Erythroblast (primary cell): ENCODE results near the gene ZSWIM8.

ENCODE experiments used
- GATA1 ChIP-seq: IDR thresholded peaks from 2 replicates; pipeline ENCODE4 v1.6.1; 2011; ENCODE audit warnings: low read depth, mild to moderate bottlenecking, control low read depth, low read length, moderate library complexity
- POLR2A ChIP-seq: IDR thresholded peaks from 2 replicates; pipeline ENCODE4 v1.6.1; 2011; ENCODE audit warnings: mild to moderate bottlenecking, low read length

GRCh38 chr10:73824146-73824725 is 38.8 kb downstream of the ZSWIM8 start:
- TF ChIP-seq POLR2A (no peak), GATA1 (no peak)
